Measurements from ENCODE around the gene CELSR1. TPM values are rescaled to one million over a fixed set of nuclear protein-coding genes. Genes with fewer than 3 reads are reported as not detected.

Gene CELSR1
- total RNA-seq, 1 experiment from 2014 or later = 14.2 TPM

GRCh38 chr22:46364341-46365165, 172.9 kb downstream of the CELSR1 start:
- Histone ChIP-seq H3K4me2 (ENCODE audit: low read length) (no peak overlapping the region), H3K4me3 (ENCODE audit: low read length) (no peak overlapping the region), H3K9me2 (replicated peaks; ENCODE audit: low read length) (no peaks in the 10 kb centered on the region), H3K36me3 (ENCODE audit: low read depth, low read length) (no peaks in the 10 kb centered on the region), H3K79me2 (ENCODE audit: low read length) (no peaks in the 10 kb centered on the region), H3K9me3 (ENCODE audit: low read length) (no peaks in the 10 kb centered on the region), H3K9ac (ENCODE audit: low read length) (no peak overlapping the region), H4K20me1 (ENCODE audit: low read length) (no peaks in the 10 kb centered on the region), H2AFZ (ENCODE audit: low read length) (no peak overlapping the region), H3F3A (ENCODE audit: low read length, unreplicated experiment) (no peaks in the 10 kb centered on the region), H3K4me1 (ENCODE audit: insufficient read depth, low read length) (no peaks in the 10 kb centered on the region), H3K27me3 (ENCODE audit: low read length) (no peaks in the 10 kb centered on the region), H3K27ac (ENCODE audit: low read length) (no peak overlapping the region)
- TF ChIP-seq EZH2 (IDR thresholded peaks at IDR 0.05; ENCODE audit: low read length, unreplicated experiment) (no peak), EZH2phosphoT487 (IDR thresholded peaks at IDR 0.05; ENCODE audit: borderline replicate concordance, low read length) (no peak), CTCF (conservative IDR thresholded peaks at IDR 0.05; ENCODE audit: low read depth, low read length) (no peak)
- ChIA-PET CTCF (no interaction called here), POLR2A (ENCODE audit: unreplicated experiment) (no interaction called here)
- no peak for DNase-seq
- BruUV-seq (replicated peaks) = no TSS peak
- ATAC-seq = no peak
- intact Hi-C loops (cut with micrococcal nuclease) = no loop called here

- TF ChIP-seq EZH2 (IDR thresholded peaks at IDR 0.05; ENCODE audit: low read length, unreplicated experiment) (no peak), CTCF (conservative IDR thresholded peaks at IDR 0.05; ENCODE audit: low read depth, low read length) (no peak), EZH2phosphoT487 (IDR thresholded peaks at IDR 0.05; ENCODE audit: borderline replicate concordance, low read length) (no peak)
- no peaks in the 10 kb centered on the region for H3K9me3 ChIP-seq (ENCODE audit: low read length)
- no peak overlapping the region for H3K27ac ChIP-seq (ENCODE audit: low read length)
- intact Hi-C loops (cut with micrococcal nuclease) = no loop called here
- no peak overlapping the region for H2AFZ ChIP-seq (ENCODE audit: low read length)
- no peaks in the 10 kb centered on the region for H3K27me3 ChIP-seq (ENCODE audit: low read length)
- no TSS peak for BruUV-seq (replicated peaks)
- H3K4me3 ChIP-seq (ENCODE audit: low read length) = no peak overlapping the region
- no peak for ATAC-seq
- H3K9me2 ChIP-seq (replicated peaks; ENCODE audit: low read length) = no peaks in the 10 kb centered on the region
- no peaks in the 10 kb centered on the region for H3F3A ChIP-seq (ENCODE audit: low read length, unreplicated experiment)
- ChIA-PET CTCF (no interaction called here), POLR2A (ENCODE audit: unreplicated experiment) (no interaction called here)
- H4K20me1 ChIP-seq (ENCODE audit: low read length) = no peaks in the 10 kb centered on the region
- no peaks in the 10 kb centered on the region for H3K4me1 ChIP-seq (ENCODE audit: insufficient read depth, low read length)
- no peak overlapping the region for H3K9ac ChIP-seq (ENCODE audit: low read length)
- no peak for DNase-seq
- H3K36me3 ChIP-seq (ENCODE audit: low read depth, low read length) = no peaks in the 10 kb centered on the region
- no peak overlapping the region for H3K4me2 ChIP-seq (ENCODE audit: low read length)
- H3K79me2 ChIP-seq (ENCODE audit: low read length) = no peaks in the 10 kb centered on the region
Measured at GRCh38 chr22:46363611-46364321, 173.7 kb downstream of the CELSR1 start.

Data from PC-3 (cell line).